SK-N-SH (cell line): ENCODE results near the gene TRAF2. TPM values are rescaled to one million over a fixed set of nuclear protein-coding genes. Genes with fewer than 3 reads are reported as not detected.

Source experiments
- CTCF ChIA-PET: fragments of 300-600, 350-600 bp; formaldehyde crosslinking; extraction: SDS; loops from one replicate; lab custom pipeline; 2021; lab: Yijun Ruan, JAX
- POLR2A ChIA-PET: fragments of 350-600 bp; sonication (Branson Sonifier 250); formaldehyde crosslinking; extraction: SDS; loops from one replicate; lab custom pipeline; 2020; ENCODE audit warnings: antibody characterized with exemption, inconsistent platforms; lab: Yijun Ruan, JAX
- DNase-seq: peaks from one replicate; pipeline ENCODE4 v3.0.0; 2012
- H2AFZ ChIP-seq: fragments of 200-600 bp; sonication (generic); 2 replicates; pipeline ENCODE4 v1.8.1; 2016; ENCODE audit warnings: antibody characterized with exemption, mild to moderate bottlenecking, low read depth
- H3F3A ChIP-seq: fragments of 200-600 bp; sonication (generic); replicated peaks from 2 replicates; pipeline ENCODE3; 2016; ENCODE audit warnings: antibody characterized with exemption, mild to moderate bottlenecking; ENCODE audit not compliant: insufficient read depth
- H3K27ac ChIP-seq, 2 experiments: fragments of 200-500 bp in 1 of 2; fragments of 200-600 bp in 1 of 2; sonication (Bioruptor generic) in 1 of 2; sonication (generic), shearing (Covaris generic) in 1 of 2; 2 replicates each; pipeline versions ENCODE4 v1.5.1 to v1.6.1; 2014 to 2016; ENCODE audit warnings: low read depth in 2 of 2, inconsistent platforms in 1 of 2, low read length in 1 of 2, mild to moderate bottlenecking in 1 of 2, mixed read lengths in 1 of 2
- H3K27me3 ChIP-seq: fragments of 200-600 bp; sonication (generic), shearing (Covaris generic); 2 replicates; pipeline ENCODE4 v1.6.1; 2016; ENCODE audit warnings: mixed run types; ENCODE audit not compliant: insufficient read depth
- H3K36me3 ChIP-seq, 2 experiments: fragments of 200-500 bp in 1 of 2; fragments of 200-600 bp in 1 of 2; sonication (Bioruptor generic) in 1 of 2; sonication (generic) in 1 of 2; replicated peaks in 1 of 2; 2 replicates each; pipeline versions ENCODE3 to v1.5.1; 2014 to 2016; ENCODE audit warnings: low read length in 1 of 2, mild to moderate bottlenecking in 1 of 2; ENCODE audit not compliant: insufficient read depth in 2 of 2, control insufficient read depth in 1 of 2
- H3K4me1 ChIP-seq, 2 experiments: fragments of 200-500 bp in 1 of 2; fragments of 200-600 bp in 1 of 2; sonication (Bioruptor generic) in 1 of 2; sonication (generic), shearing (Covaris generic) in 1 of 2; 2 replicates each; pipeline versions ENCODE4 v1.5.1 to v1.6.1; 2014 to 2016; ENCODE audit warnings: low read depth in 1 of 2, low read length in 1 of 2, mixed run types in 1 of 2; ENCODE audit not compliant: insufficient read depth in 2 of 2, control insufficient read depth in 1 of 2
- H3K4me2 ChIP-seq: fragments of 200-600 bp; sonication (generic), shearing (Covaris generic); 2 replicates; pipeline ENCODE4 v1.6.1; 2017; ENCODE audit warnings: mixed run types
- H3K4me3 ChIP-seq, 2 experiments: fragments of 200-500 bp in 1 of 2; fragments of 200-600 bp in 1 of 2; sonication (Bioruptor generic) in 1 of 2; sonication (generic), shearing (Covaris generic) in 1 of 2; 2 replicates each; pipeline versions ENCODE4 v1.5.1 to v1.8.1; 2014 to 2016; ENCODE audit warnings: low read depth in 2 of 2, inconsistent platforms in 1 of 2, low read length in 1 of 2, mild to moderate bottlenecking in 1 of 2, mixed read lengths in 1 of 2, moderate library complexity in 1 of 2
- H3K79me2 ChIP-seq: fragments of 200-600 bp; sonication (generic); 2 replicates; pipeline ENCODE4 v1.8.1; 2017; ENCODE audit warnings: mild to moderate bottlenecking; ENCODE audit not compliant: insufficient read depth
- H3K9ac ChIP-seq: fragments of 200-600 bp; sonication (generic); 2 replicates; pipeline ENCODE4 v1.6.1; 2017; ENCODE audit warnings: mixed run types
- H3K9me2 ChIP-seq: fragments of 200-600 bp; sonication (generic); 2 replicates; pipeline ENCODE4 v1.6.1; 2017; ENCODE audit warnings: mixed run types
- H3K9me3 ChIP-seq: fragments of 200-600 bp; sonication (generic); 2 replicates; pipeline ENCODE4 v1.6.1; 2017; ENCODE audit warnings: mixed run types, mild to moderate bottlenecking, moderate library complexity
- H4K20me1 ChIP-seq: fragments of 200-600 bp; sonication (generic); 2 replicates; pipeline ENCODE4 v1.6.1; 2017; ENCODE audit warnings: mild to moderate bottlenecking, mixed run types; ENCODE audit not compliant: insufficient read depth
- CHD2 ChIP-seq: fragments of 150-350 bp; IDR thresholded peaks from 2 replicates; pipeline ENCODE4 v1.6.1; 2018; ENCODE audit warnings: low read length; ENCODE audit not compliant: partially characterized antibody
- GABPA ChIP-seq: IDR thresholded peaks from 2 replicates; pipeline ENCODE4 v1.4.0; 2012; ENCODE audit warnings: low read depth, mild to moderate bottlenecking
- JUND ChIP-seq: IDR thresholded peaks from 2 replicates; pipeline ENCODE4 v1.4.0; 2012
- RCOR1 ChIP-seq: fragments of 150-350 bp; IDR thresholded peaks from 2 replicates; pipeline ENCODE4 v1.6.1; 2017; ENCODE audit warnings: antibody characterized with exemption, low read length
- RXRA ChIP-seq: IDR thresholded peaks from 2 replicates; pipeline ENCODE4 v1.4.0; 2012; ENCODE audit warnings: low read depth, mild to moderate bottlenecking, borderline replicate concordance
- SIN3A ChIP-seq: IDR thresholded peaks from 2 replicates; pipeline ENCODE4 v1.6.1; 2012; ENCODE audit warnings: low read depth, mild to moderate bottlenecking, low read length, moderate library complexity, borderline replicate concordance
- SMC3 ChIP-seq: IDR thresholded peaks from 2 replicates; pipeline ENCODE4 v1.6.1; 2012; ENCODE audit warnings: low read depth, low read length, improper control_type of control experiment
- TCF12 ChIP-seq: IDR thresholded peaks from 2 replicates; pipeline ENCODE4 v1.4.0; 2012
- WGBS: methylation state at CpG from one replicate; pipeline ENCODE4 v1.1.6; 2017; ENCODE audit warnings: low lambda C conversion rate; 5-methylcytosine and 5-hydroxymethylcytosine counted together
- polyA plus RNA-seq, 3 experiments: library from polyadenylated mRNA; depleted of rRNA; stranded (reverse); fragments of >200 nt; gene quantifications; 2 replicates each; pipeline ENCODE4 v1.2.3, GENCODE V29; 2012
- TF ChIP-seq, protein P1 (sequence below): IDR thresholded peaks from 2 replicates; pipeline ENCODE4 v1.6.1; 2012; ENCODE audit warnings: mild to moderate bottlenecking, low read depth, low read length, moderate library complexity
- TF ChIP-seq, protein P2 (sequence below): IDR thresholded peaks from 2 replicates; pipeline ENCODE4; 2012

Gene TRAF2
- polyA plus RNA-seq, 1 of the 3 experiments (the other 2 are of a cell fraction): 15.4 TPM

DNA sequence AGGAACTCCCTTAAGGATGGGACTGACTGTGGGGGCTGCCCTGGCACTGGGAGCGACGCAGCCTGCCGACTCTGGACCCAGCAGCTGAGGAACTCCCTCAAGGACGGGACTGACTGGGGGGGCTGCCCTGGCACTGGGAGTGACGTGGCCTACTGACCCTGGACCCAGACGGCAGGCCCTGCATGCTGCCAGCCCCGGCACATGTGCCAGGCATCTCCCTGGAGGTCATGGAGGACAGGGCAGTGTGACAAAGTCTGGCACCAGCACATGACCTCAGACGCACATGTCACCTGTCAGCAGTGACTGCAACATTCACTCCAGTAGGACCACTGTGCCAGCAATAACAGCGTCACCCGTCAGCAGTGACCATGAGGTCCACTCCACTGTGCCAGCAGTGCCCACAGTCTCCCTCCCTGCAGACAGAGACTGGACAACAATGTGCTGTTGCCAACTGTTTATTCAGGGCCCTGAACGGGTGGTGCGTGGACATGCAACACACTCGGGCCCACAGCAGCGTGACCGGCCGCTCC lies 53.7 kb downstream of the TRAF2 start (continued):
- TF ChIP-seq, protein P1, sequence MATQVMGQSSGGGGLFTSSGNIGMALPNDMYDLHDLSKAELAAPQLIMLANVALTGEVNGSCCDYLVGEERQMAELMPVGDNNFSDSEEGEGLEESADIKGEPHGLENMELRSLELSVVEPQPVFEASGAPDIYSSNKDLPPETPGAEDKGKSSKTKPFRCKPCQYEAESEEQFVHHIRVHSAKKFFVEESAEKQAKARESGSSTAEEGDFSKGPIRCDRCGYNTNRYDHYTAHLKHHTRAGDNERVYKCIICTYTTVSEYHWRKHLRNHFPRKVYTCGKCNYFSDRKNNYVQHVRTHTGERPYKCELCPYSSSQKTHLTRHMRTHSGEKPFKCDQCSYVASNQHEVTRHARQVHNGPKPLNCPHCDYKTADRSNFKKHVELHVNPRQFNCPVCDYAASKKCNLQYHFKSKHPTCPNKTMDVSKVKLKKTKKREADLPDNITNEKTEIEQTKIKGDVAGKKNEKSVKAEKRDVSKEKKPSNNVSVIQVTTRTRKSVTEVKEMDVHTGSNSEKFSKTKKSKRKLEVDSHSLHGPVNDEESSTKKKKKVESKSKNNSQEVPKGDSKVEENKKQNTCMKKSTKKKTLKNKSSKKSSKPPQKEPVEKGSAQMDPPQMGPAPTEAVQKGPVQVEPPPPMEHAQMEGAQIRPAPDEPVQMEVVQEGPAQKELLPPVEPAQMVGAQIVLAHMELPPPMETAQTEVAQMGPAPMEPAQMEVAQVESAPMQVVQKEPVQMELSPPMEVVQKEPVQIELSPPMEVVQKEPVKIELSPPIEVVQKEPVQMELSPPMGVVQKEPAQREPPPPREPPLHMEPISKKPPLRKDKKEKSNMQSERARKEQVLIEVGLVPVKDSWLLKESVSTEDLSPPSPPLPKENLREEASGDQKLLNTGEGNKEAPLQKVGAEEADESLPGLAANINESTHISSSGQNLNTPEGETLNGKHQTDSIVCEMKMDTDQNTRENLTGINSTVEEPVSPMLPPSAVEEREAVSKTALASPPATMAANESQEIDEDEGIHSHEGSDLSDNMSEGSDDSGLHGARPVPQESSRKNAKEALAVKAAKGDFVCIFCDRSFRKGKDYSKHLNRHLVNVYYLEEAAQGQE: no peak
- no peak for TF ChIP-seq JUND
- no peak for TF ChIP-seq RCOR1
- TF ChIP-seq TCF12: no peak
- no peak for TF ChIP-seq SMC3
- no peak for TF ChIP-seq SIN3A

DNA sequence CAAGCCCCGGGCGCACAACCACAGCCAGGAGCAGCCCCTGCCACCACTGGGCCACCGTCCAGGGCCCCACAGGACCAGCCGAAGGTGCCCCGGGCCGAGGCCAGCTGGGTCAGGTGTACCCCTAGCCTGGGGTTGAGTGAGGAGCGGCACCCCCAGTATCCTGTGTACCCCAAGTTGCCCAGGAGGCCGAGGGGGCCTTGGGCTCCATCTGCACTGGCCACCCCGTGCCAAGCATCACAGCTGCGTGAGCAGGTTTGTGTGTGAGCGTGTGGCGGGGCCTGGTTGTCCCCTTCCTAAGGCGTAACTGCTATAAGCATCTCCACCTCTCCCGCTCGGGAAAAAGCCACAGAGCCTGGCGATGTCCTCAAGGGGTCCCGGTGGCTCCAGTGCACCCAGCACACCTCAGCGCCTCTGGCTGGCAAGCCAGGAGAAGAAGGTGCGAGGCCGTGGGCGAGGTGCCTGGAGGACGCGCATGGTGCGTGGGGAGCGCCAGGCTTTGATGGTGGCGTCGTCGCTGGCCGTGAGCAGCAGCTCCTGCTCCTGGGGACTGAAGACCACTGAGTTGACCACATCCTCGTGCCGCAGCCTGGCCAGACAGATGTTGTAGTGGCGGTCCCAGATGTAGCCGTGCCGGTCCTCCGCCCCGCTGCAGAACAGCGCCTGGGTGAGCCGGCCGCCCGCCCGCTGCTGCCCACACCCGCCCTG lies 54.4 kb downstream of the TRAF2 start:
- Histone ChIP-seq H3K36me3 (peaks cover 10 to 38% of the 10 kb centered on the region in 2 experiments), H3K27ac (no peak overlapping the region), H3K9ac (no peak overlapping the region), H3K4me2 (no peak overlapping the region), H3K4me1 (peaks cover 0 to 13% of the 10 kb centered on the region in 2 experiments; a peak in 1 of 4 replicates), H2AFZ (no peak overlapping the region), H3F3A (peaks cover 12% of the 10 kb centered on the region), H3K79me2 (peaks cover 28% of the 10 kb centered on the region), H3K9me3 (no peaks in the 10 kb centered on the region), H3K4me3 (no peak overlapping the region), H3K9me2 (no peaks in the 10 kb centered on the region), H3K27me3 (no peaks in the 10 kb centered on the region), H4K20me1 (peaks cover 13% of the 10 kb centered on the region)
- TF ChIP-seq GABPA: no peak
- TF ChIP-seq, protein P2, sequence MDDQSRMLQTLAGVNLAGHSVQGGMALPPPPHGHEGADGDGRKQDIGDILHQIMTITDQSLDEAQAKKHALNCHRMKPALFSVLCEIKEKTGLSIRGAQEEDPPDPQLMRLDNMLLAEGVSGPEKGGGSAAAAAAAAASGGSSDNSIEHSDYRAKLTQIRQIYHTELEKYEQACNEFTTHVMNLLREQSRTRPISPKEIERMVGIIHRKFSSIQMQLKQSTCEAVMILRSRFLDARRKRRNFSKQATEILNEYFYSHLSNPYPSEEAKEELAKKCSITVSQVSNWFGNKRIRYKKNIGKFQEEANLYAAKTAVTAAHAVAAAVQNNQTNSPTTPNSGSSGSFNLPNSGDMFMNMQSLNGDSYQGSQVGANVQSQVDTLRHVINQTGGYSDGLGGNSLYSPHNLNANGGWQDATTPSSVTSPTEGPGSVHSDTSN: no peak
- TF ChIP-seq CHD2: no peak
- no peak for TF ChIP-seq RXRA
- TF ChIP-seq JUND: no peak
- ChIA-PET POLR2A (no interaction called here), CTCF (interaction anchor here (1.5 kb wide), 1 partner anchor 13 kb away, joined by 4 read pairs; no protein-coding TSS in a partner anchor)
- no peak for DNase-seq
- WGBS: 97% methylated on average over 17 of the region's 42 CpGs
